ENCODE data around the gene ZFPM1. TPM values are rescaled to one million over a fixed set of nuclear protein-coding genes. Genes with fewer than 3 reads are reported as not detected.

ZFPM1 gene
- total RNA-seq, 1 experiment from 2014 or later, result 14.6 TPM

GRCh38 chr16:88428616-88429386, 24.3 kb upstream of the ZFPM1 start:
- Histone ChIP-seq H2AFZ (ENCODE audit: low read depth, low read length, poor library complexity, severe bottlenecking) (no peak overlapping the region), H3K4me2 (ENCODE audit: low read length) (no peak overlapping the region), H4K20me1 (ENCODE audit: insufficient read depth) (no peaks in the 10 kb centered on the region), H3K4me1 (ENCODE audit: control insufficient read depth in 1 of 2, insufficient read depth in 2 of 2, low read length in 2 of 2) (no peaks in the 10 kb centered on the region), H3K4me3 (replicated peaks in 1 of 2; ENCODE audit: low read depth in 1 of 2, low read length in 2 of 2) (no peak overlapping the region), H3K9me2 (ENCODE audit: insufficient read depth) (no peaks in the 10 kb centered on the region), H3K79me2 (ENCODE audit: insufficient read depth, low read length) (no peaks in the 10 kb centered on the region), H3K27me3 (ENCODE audit: insufficient read depth, low read length) (no peaks in the 10 kb centered on the region), H3K9me3 (ENCODE audit: control insufficient read depth in 1 of 2, insufficient read depth in 1 of 2, low read depth in 1 of 2, low read length in 2 of 2) (no peaks in the 10 kb centered on the region), H3K36me3 (ENCODE audit: control insufficient read depth in 1 of 2, insufficient read depth in 2 of 2, low read length in 2 of 2) (no peaks in the 10 kb centered on the region), H3K9ac (ENCODE audit: low read length) (no peak overlapping the region), H3K27ac (ENCODE audit: low read depth, low read length) (no peak overlapping the region)
- CTCF ChIA-PET, result no interaction called here
- ATAC-seq (no peak), DNase-seq (ENCODE audit: low read depth, low spot score) (no peak)
- POLR2A ChIA-PET, result no interaction called here
- RAD21 ChIA-PET (ENCODE audit: low non-redundant PET in 1 of 2, low total read pairs in 2 of 2, uncharacterized antibody in 2 of 2, unreplicated experiment in 2 of 2), result no interaction called here
- intact Hi-C loops (cut with micrococcal nuclease), result no loop called here
- BruUV-seq (replicated peaks), result no TSS peak
- TF ChIP-seq CTCF (IDR thresholded peaks at IDR 0.05 in 2 of 3, conservative IDR thresholded peaks at IDR 0.05 in 1 of 3; ENCODE audit: borderline replicate concordance in 1 of 3, insufficient read depth in 1 of 3, low read depth in 2 of 3, low read length in 2 of 3), result peak in 1 of 3 experiments; percentile 32; a peak in 2 of 6 replicates
- no peak for TF ChIP-seq FOSL1 (IDR thresholded peaks at IDR 0.05; ENCODE audit: low read depth)

- no peak overlapping the region for H2AFZ ChIP-seq (ENCODE audit: low read depth, low read length, poor library complexity, severe bottlenecking)
- ChIA-PET CTCF (no interaction called here), POLR2A (no interaction called here), RAD21 (ENCODE audit: low non-redundant PET in 1 of 2, low total read pairs in 2 of 2, uncharacterized antibody in 2 of 2, unreplicated experiment in 2 of 2) (no interaction called here)
- H3K4me1 ChIP-seq (ENCODE audit: control insufficient read depth in 1 of 2, insufficient read depth in 2 of 2, low read length in 2 of 2), result no peaks in the 10 kb centered on the region
- no peak overlapping the region for H3K27ac ChIP-seq (ENCODE audit: low read depth, low read length)
- DNase-seq (ENCODE audit: low read depth, low spot score), result no peak
- no peak for ATAC-seq
- intact Hi-C loops (cut with micrococcal nuclease), result no loop called here
- no peaks in the 10 kb centered on the region for H3K27me3 ChIP-seq (ENCODE audit: insufficient read depth, low read length)
- TF ChIP-seq, protein P1, sequence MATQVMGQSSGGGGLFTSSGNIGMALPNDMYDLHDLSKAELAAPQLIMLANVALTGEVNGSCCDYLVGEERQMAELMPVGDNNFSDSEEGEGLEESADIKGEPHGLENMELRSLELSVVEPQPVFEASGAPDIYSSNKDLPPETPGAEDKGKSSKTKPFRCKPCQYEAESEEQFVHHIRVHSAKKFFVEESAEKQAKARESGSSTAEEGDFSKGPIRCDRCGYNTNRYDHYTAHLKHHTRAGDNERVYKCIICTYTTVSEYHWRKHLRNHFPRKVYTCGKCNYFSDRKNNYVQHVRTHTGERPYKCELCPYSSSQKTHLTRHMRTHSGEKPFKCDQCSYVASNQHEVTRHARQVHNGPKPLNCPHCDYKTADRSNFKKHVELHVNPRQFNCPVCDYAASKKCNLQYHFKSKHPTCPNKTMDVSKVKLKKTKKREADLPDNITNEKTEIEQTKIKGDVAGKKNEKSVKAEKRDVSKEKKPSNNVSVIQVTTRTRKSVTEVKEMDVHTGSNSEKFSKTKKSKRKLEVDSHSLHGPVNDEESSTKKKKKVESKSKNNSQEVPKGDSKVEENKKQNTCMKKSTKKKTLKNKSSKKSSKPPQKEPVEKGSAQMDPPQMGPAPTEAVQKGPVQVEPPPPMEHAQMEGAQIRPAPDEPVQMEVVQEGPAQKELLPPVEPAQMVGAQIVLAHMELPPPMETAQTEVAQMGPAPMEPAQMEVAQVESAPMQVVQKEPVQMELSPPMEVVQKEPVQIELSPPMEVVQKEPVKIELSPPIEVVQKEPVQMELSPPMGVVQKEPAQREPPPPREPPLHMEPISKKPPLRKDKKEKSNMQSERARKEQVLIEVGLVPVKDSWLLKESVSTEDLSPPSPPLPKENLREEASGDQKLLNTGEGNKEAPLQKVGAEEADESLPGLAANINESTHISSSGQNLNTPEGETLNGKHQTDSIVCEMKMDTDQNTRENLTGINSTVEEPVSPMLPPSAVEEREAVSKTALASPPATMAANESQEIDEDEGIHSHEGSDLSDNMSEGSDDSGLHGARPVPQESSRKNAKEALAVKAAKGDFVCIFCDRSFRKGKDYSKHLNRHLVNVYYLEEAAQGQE (IDR thresholded peaks at IDR 0.05; ENCODE audit: low read depth), result no peak
- TF ChIP-seq, protein P2, sequence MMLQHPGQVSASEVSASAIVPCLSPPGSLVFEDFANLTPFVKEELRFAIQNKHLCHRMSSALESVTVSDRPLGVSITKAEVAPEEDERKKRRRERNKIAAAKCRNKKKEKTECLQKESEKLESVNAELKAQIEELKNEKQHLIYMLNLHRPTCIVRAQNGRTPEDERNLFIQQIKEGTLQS (IDR thresholded peaks at IDR 0.05), result no peak
- TF ChIP-seq SP1 (IDR thresholded peaks at IDR 0.05; ENCODE audit: low read depth), result no peak
- no peak for TF ChIP-seq EGR1 (IDR thresholded peaks at IDR 0.05; ENCODE audit: low read depth)
- no peak for TF ChIP-seq SRF (IDR thresholded peaks at IDR 0.05; ENCODE audit: low read depth)
- TF ChIP-seq ZFX (IDR thresholded peaks at IDR 0.05), result no peak
- TF ChIP-seq SIN3A (IDR thresholded peaks at IDR 0.05; ENCODE audit: low read depth), result no peak
- TF ChIP-seq, protein P3, sequence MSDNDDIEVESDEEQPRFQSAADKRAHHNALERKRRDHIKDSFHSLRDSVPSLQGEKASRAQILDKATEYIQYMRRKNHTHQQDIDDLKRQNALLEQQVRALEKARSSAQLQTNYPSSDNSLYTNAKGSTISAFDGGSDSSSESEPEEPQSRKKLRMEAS (IDR thresholded peaks at IDR 0.05), result no peak
- TF ChIP-seq CEBPB (IDR thresholded peaks at IDR 0.05; ENCODE audit: low read depth), result no peak
- no peaks in the 10 kb centered on the region for H3K79me2 ChIP-seq (ENCODE audit: insufficient read depth, low read length)
- H3K36me3 ChIP-seq (ENCODE audit: control insufficient read depth in 1 of 2, insufficient read depth in 2 of 2, low read length in 2 of 2), result no peaks in the 10 kb centered on the region
- no peaks in the 10 kb centered on the region for H4K20me1 ChIP-seq (ENCODE audit: insufficient read depth)
- BruUV-seq (replicated peaks), result no TSS peak
- H3K9me2 ChIP-seq (ENCODE audit: insufficient read depth), result no peaks in the 10 kb centered on the region
- no peaks in the 10 kb centered on the region for H3K9me3 ChIP-seq (ENCODE audit: control insufficient read depth in 1 of 2, insufficient read depth in 1 of 2, low read depth in 1 of 2, low read length in 2 of 2)
- no peak overlapping the region for H3K4me2 ChIP-seq (ENCODE audit: low read length)
- H3K9ac ChIP-seq (ENCODE audit: low read length), result no peak overlapping the region
- H3K4me3 ChIP-seq (replicated peaks in 1 of 2; ENCODE audit: low read depth in 1 of 2, low read length in 2 of 2), result no peak overlapping the region
These were observed 23.5 kb upstream of the ZFPM1 start for GRCh38 chr16:88429387-88430184.

Data from HCT116 (cell line).